Neural progenitor cell (in vitro differentiated cells): Measurements from ENCODE around the gene PDE7B.

ENCODE experiments used
- EZH2 ChIP-seq: fragments of 200-600 bp; sonication (generic); IDR thresholded peaks from 2 replicates; pipeline ENCODE4 v1.6.1; 2017; ENCODE audit warnings: antibody characterized with exemption, mild to moderate bottlenecking, moderate library complexity
- TF ChIP-seq, protein P1 (sequence below): fragments of 200-600 bp; sonication (generic); IDR thresholded peaks from 2 replicates; pipeline ENCODE4 v1.5.1; 2017; ENCODE audit warnings: antibody characterized with exemption, mild to moderate bottlenecking

- TF ChIP-seq, protein P1, sequence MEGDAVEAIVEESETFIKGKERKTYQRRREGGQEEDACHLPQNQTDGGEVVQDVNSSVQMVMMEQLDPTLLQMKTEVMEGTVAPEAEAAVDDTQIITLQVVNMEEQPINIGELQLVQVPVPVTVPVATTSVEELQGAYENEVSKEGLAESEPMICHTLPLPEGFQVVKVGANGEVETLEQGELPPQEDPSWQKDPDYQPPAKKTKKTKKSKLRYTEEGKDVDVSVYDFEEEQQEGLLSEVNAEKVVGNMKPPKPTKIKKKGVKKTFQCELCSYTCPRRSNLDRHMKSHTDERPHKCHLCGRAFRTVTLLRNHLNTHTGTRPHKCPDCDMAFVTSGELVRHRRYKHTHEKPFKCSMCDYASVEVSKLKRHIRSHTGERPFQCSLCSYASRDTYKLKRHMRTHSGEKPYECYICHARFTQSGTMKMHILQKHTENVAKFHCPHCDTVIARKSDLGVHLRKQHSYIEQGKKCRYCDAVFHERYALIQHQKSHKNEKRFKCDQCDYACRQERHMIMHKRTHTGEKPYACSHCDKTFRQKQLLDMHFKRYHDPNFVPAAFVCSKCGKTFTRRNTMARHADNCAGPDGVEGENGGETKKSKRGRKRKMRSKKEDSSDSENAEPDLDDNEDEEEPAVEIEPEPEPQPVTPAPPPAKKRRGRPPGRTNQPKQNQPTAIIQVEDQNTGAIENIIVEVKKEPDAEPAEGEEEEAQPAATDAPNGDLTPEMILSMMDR, result no peak
- no peak for TF ChIP-seq EZH2
These were observed 295.8 kb downstream of the PDE7B start for GRCh38 chr6:136147342-136147741.
